Measurements from ENCODE around the gene SPTBN2.
A peak's percentile ranks its signal among the peaks of the same experiment; 100 is the strongest.

Gene SPTBN2

GRCh38 chr11:66728693-66729385 is at the start of gene SPTBN2:
SPTBN2 (minus strand) TSS chr11:66729216; CDS start chr11:66721240, 7,976 bp downstream.
- peak; percentile 88 for DNase-seq (ENCODE audit: low spot score)

- DNase-seq (ENCODE audit: low spot score): no peak
Observed at GRCh38 chr11:66768818-66769217, 39.8 kb upstream of the SPTBN2 start.

GRCh38 chr11:66768088-66768521 is 39.1 kb upstream of the SPTBN2 start:
- DNase-seq (ENCODE audit: low spot score): peak; percentile 91

GRCh38 chr11:66767666-66768065 is 38.6 kb upstream of the SPTBN2 start:
- no peak for DNase-seq (ENCODE audit: low spot score)

- DNase-seq (ENCODE audit: low spot score): no peak
Observed at GRCh38 chr11:66766681-66767080, 37.7 kb upstream of the SPTBN2 start.

GRCh38 chr11:66762088-66762487 is 33.1 kb upstream of the SPTBN2 start:
- no peak for DNase-seq (ENCODE audit: low spot score)

GRCh38 chr11:66752148-66752547 is 23.1 kb upstream of the SPTBN2 start:
- no peak for DNase-seq (ENCODE audit: low spot score)

GRCh38 chr11:66749091-66749490 is 20.1 kb upstream of the SPTBN2 start:
- DNase-seq (ENCODE audit: low spot score): no peak

GRCh38 chr11:66747480-66747879 is 18.5 kb upstream of the SPTBN2 start:
- DNase-seq (ENCODE audit: low spot score): no peak

- DNase-seq (ENCODE audit: low spot score): peak; percentile 97
Observed at GRCh38 chr11:66745356-66746235, 16.6 kb upstream of the SPTBN2 start.

GRCh38 chr11:66744485-66745355 is 15.7 kb upstream of the SPTBN2 start:
- peak; percentile 100 for DNase-seq (ENCODE audit: low spot score)

GRCh38 chr11:66743271-66743968 is 14.4 kb upstream of the SPTBN2 start:
- no peak for DNase-seq (ENCODE audit: low spot score)

- DNase-seq (ENCODE audit: low spot score): no peak
Observed at GRCh38 chr11:66741153-66741552, 12.1 kb upstream of the SPTBN2 start.

GRCh38 chr11:66739983-66740382 is 11.0 kb upstream of the SPTBN2 start:
- DNase-seq (ENCODE audit: low spot score): peak; percentile 38

- peak; percentile 62 for DNase-seq (ENCODE audit: low spot score)
Observed at GRCh38 chr11:66734215-66734614, 5.2 kb upstream of the SPTBN2 start.

- DNase-seq (ENCODE audit: low spot score): no peak
Observed at GRCh38 chr11:66729447-66729846, 431 bp upstream of the SPTBN2 start.

- peak; percentile 92 for DNase-seq (ENCODE audit: low spot score)
Observed at GRCh38 chr11:66728038-66728692, 851 bp downstream of the SPTBN2 start.

- peak; percentile 99 for DNase-seq (ENCODE audit: low spot score)
Observed at GRCh38 chr11:66727282-66728037, 1.6 kb downstream of the SPTBN2 start.

- no peak for DNase-seq (ENCODE audit: low spot score)
Observed at GRCh38 chr11:66725647-66726046, 3.4 kb downstream of the SPTBN2 start.

- no peak for DNase-seq (ENCODE audit: low spot score)
Observed at GRCh38 chr11:66725114-66725513, 3.9 kb downstream of the SPTBN2 start.

All from HuH-7 (cell line).